Cardiac fibroblast (primary cell): ENCODE measurements around the gene IRF2BP2.

Experiments
- DNase-seq, 2 donors: peaks; one replicate each; pipeline versions ENCODE4 v3.0.0 to v3.0.0-alpha.2; 2010; ENCODE audit warnings: low read depth in 2 of 2
- H3K4me3 ChIP-seq, 2 donors: replicated peaks in 1 of 2; 1 replicate in 1 of 2; 2 replicates in 1 of 2; pipeline ENCODE4 v1.5.1; 2011; ENCODE audit warnings: low read depth in 2 of 2, low read length in 2 of 2, mild to moderate bottlenecking in 2 of 2, moderate library complexity in 1 of 2
- CTCF ChIP-seq: IDR thresholded peaks from one replicate; pipeline ENCODE4 v1.5.1; 2011; ENCODE audit warnings: low read depth, mild to moderate bottlenecking, low read length, inconsistent platforms

Gene IRF2BP2

GRCh38 chr1:234583755-234584419 lies 26.1 kb downstream of the IRF2BP2 start:
- DNase-seq: no peak
- TF ChIP-seq CTCF: no peak
- H3K4me3 ChIP-seq: no peak overlapping the region

DNA sequence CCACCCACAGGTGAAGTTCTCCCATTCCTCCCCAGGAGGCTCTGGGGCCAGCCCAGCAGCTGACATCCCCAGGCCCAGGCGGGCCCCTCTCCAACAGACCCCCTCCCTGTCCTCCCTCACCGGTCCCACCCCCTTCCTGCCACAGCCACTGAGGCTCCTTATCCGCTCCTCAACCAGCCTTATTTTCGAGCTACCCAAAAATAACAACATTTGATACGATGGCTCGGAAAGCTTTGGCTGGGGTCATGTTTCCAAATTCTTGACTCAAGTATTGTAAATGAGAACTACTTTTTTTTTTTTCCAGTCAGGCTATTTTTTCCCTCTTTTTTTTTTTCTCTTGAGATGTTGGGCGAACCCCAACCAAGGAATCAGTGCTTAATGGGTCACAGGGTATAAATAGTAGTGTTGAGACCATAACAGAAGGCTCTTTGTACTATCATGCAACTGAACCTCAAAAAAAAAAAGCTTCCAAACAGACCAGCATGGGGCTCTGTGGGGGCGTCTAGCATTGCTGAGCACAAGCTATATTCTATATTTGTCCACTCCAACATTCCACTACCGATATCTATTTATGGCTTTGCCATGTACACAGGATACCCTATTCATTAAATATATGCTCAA lies 27.2 kb downstream of the IRF2BP2 start:
- DNase-seq: no peak
- no peak for TF ChIP-seq CTCF
- no peak overlapping the region for H3K4me3 ChIP-seq

GRCh38 chr1:234582186-234582585 lies 27.8 kb downstream of the IRF2BP2 start:
- H3K4me3 ChIP-seq: no peak overlapping the region
- no peak for TF ChIP-seq CTCF
- DNase-seq: no peak

- no peak for TF ChIP-seq CTCF
- no peak overlapping the region for H3K4me3 ChIP-seq
- DNase-seq: no peak
These were observed 28.8 kb downstream of the IRF2BP2 start for GRCh38 chr1:234581063-234581714.

DNA sequence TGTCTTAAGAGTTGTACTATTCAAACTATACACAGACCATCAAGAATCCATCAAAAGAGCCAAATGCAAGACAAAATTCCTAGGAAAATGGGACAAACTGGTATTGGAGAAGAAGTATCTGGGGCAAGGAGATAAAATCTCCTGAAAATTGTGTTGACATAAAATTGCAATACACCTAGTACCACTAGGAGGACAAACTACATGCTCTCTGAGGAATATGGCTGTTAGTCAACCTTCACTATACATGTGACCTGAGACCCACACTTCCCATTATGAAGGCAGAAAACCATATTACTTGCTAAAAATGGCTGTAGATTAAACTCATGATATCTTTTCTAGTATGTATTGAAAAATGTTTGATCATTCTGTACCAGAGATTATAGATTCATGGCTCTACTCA lies 30.0 kb downstream of the IRF2BP2 start:
- peak in 1 of 2 donors; percentile 33 for DNase-seq

GRCh38 chr1:234578735-234579134 lies 31.2 kb downstream of the IRF2BP2 start:
- TF ChIP-seq CTCF: no peak
- no peak for DNase-seq
- no peak overlapping the region for H3K4me3 ChIP-seq

More for the DNA sequence above, 30.0 kb downstream of the IRF2BP2 start:
- peak; percentile 42 for TF ChIP-seq CTCF
- H3K4me3 ChIP-seq: no peak overlapping the region
